AG09319 (cell line): Measurements from ENCODE around the gene CXCR5.

Experiments
- DNase-seq: peaks from one replicate; pipeline ENCODE4 v3.0.0-alpha.2; 2010; ENCODE audit warnings: low read depth; ENCODE audit errors: extremely low read depth
- TF ChIP-seq, protein P1 (sequence below): IDR thresholded peaks from 2 replicates; pipeline ENCODE4 v1.5.1; 2011; ENCODE audit warnings: low read depth, mild to moderate bottlenecking, inconsistent platforms, low read length, moderate library complexity

Gene CXCR5

DNA sequence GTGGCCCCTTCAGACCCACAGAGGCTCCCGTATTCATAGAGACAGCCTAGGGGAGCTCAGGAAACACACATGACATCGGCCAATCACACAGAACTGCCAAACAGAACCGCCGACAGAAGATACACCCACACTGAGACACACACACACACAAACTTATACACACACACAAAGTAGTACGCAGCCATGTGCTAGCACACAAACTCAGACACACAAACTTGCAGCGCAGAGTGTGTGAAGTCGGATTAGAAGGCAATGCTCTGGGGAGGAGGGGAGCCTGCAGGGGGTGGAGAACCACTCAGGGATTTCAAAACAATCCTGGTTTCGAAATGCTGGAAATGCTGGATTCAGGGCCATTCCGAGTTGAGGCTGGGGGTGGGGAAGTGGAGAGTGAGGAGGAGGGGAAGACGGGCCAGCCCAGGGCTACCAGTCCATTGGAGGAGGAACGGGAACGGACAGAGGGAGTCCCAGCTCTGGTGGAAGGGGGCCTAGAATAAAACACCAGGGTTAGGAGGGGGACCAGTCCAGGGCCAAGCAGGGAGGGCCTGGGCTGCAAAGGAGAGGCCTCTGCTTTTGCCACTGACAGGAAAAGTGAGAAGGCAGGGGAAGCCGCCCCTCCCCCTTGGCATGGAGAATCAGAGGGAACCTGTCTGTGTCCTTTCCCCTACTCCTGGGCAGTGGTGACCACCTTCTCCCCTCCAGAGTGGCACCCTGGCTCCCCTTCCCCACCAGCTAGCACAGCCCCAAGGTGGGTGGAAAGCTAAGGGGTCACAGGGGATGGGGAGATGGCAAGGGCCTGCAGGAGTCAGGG lies 37.6 kb downstream of the CXCR5 start:
- DNase-seq, result peak; percentile 75
- TF ChIP-seq, protein P1, sequence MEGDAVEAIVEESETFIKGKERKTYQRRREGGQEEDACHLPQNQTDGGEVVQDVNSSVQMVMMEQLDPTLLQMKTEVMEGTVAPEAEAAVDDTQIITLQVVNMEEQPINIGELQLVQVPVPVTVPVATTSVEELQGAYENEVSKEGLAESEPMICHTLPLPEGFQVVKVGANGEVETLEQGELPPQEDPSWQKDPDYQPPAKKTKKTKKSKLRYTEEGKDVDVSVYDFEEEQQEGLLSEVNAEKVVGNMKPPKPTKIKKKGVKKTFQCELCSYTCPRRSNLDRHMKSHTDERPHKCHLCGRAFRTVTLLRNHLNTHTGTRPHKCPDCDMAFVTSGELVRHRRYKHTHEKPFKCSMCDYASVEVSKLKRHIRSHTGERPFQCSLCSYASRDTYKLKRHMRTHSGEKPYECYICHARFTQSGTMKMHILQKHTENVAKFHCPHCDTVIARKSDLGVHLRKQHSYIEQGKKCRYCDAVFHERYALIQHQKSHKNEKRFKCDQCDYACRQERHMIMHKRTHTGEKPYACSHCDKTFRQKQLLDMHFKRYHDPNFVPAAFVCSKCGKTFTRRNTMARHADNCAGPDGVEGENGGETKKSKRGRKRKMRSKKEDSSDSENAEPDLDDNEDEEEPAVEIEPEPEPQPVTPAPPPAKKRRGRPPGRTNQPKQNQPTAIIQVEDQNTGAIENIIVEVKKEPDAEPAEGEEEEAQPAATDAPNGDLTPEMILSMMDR, result no peak

GRCh38 chr11:118921929-118922744 lies 38.4 kb downstream of the CXCR5 start:
- DNase-seq, result peak; percentile 66
- TF ChIP-seq, protein P1, result no peak

DNA sequence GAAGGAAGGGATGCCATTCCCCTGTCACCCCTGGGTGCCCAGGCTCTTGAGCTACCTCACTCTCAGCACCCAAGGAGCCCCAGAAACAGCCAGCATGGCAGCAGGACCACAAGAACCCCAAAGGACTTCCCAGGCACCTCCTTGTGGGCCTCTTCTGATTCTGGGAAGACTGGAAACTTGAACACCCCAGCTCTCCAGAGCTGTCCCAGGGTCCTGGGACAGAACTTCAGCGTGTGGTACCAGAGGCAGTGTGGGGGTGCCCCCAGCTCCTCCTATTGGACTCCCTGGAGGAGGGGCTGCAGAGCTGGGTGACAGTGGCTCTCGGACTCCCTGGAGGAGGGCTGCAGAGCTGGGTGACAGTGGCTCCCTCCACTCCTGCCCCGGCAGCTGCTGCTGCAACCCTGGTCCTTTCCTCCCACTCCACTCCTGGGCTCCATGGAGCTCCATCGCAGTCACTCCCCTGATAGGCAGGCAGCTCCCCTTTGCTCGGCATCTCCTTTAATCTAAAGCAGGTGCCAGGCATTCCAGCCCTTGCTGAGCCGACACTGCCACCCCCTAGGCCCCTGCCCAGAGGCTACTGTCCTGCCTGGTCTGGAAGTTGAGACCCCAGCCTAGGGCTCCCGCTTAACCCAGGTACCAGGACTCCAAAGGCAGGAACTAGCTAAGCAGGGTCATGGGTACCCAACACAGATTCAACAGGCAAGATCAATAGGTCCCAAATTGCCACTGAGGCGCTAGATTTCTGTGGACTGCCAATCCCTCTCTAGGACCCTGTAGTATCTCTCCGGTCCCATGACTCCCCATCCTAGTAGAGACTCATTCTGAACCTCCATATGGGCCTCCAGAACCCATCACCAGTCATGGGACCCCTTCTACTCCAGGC lies 39.3 kb downstream of the CXCR5 start:
- DNase-seq, result no peak
- TF ChIP-seq, protein P1, result no peak

DNA sequence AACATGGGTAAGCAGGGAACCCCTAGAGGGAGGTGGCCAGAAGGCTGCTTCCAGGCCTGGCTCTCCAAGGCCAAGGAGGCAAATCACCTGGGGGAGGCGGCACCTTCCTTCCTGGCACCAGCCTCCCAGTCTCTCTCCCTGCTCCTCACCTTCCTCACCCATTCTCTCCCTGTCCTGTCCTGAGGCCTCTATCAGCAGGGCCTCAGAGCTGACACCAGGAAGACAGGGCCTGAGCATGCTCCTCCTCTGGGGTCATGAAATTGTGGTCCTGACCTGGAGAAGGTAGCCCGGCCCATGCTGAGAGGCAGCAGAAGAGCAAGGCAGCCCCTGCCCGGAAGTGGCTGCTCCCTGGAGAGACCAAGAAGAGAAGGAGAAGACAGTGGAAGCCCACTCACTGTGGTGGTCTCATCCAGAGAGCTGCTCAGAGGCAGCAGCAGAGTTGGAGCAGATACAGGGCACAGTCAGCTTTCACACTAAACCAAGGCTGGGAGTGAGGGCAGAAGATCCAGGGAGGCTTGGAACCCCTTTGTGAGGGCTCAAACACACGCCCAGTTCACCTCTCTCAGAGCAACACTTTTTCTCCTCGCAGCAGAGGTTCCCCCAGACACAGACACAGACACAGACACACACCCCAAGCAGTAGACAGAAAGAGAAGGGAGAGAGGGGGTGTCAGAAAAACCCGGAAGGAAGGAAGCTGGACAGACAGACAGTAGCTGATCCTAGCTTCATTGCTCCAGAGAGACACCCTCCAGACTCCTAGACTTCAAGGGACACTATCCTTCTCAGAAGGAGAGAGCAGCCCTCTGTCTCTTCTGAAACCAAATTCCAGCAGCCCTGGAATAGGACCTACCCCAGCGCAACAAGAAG lies 40.3 kb downstream of the CXCR5 start:
- no peak for DNase-seq
- TF ChIP-seq, protein P1, result no peak

DNA sequence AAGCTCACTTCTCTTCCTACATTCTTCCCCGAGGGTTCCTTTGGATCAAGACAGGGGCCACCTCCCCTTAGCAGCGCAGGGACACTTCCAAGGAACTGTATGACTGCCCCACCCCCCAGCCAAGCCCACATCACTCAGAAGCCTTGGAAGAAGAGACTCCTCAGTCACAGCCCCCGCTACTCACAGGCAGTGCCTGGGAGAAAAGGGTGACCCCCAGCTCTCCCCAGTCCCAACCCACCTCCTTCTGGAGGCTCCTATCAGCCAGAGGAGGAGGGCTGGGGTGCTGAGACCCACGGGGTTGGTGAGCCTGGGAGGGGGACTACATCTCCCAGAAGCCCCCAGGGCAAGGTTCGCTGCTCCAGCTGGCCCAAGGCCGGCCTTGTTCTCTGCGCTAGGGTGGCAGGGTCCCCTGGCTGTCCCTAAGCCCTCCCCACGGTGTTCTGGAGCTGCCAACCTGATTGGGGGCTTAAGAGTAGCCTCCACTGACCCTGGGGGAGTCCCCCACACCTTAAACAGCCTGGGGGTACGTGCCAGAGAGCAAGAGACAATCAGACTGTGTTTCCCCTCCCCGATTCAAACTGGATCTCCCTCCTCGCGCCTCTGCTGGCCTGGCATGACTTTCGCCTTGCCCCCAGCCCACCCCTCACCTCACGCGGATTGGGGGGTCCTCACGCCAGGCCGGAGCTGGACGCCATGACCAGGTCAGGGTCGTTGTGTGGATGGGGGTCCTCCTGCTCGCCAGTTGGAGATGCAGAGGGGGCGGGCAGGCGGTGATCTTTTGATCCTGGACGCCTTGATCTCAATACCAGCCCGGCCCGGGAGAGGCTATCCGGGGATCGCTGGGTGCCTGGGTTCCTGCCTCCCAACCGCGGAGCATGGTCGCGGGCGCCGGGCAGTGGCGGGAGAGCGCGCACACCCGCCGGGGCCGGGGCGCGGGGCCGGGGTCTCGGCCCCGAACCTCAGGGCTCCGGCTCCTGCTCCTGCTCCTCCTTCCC lies 41.2 kb downstream of the CXCR5 start:
- TF ChIP-seq, protein P1, result no peak
- no peak for DNase-seq
